ENCODE data around the gene NETO1.

NETO1 gene

GRCh38 chr18:72846736-72847533 lies 20.9 kb downstream of the NETO1 start:
- DNase-seq: no peak
- Histone ChIP-seq H3K9me3 (ENCODE audit: control insufficient read depth, low read length) (no peaks in the 10 kb centered on the region), H3K27me3 (replicated peaks; ENCODE audit: control insufficient read depth, insufficient read depth, low read length, poor library complexity, severe bottlenecking) (no peaks in the 10 kb centered on the region), H3K27ac (ENCODE audit: insufficient read depth, low read length, poor library complexity, severe bottlenecking) (no peak overlapping the region), H3K36me3 (ENCODE audit: control insufficient read depth, insufficient read depth, low read length) (no peaks in the 10 kb centered on the region), H3K4me3 (ENCODE audit: insufficient read depth, low read depth, low read length, poor library complexity, severe bottlenecking) (no peak overlapping the region), H3K4me1 (ENCODE audit: control insufficient read depth, insufficient read depth, low read length, poor library complexity, severe bottlenecking) (no peaks in the 10 kb centered on the region)

GRCh38 chr18:72843743-72844142 lies 24.0 kb downstream of the NETO1 start:
- no peaks in the 10 kb centered on the region for H3K4me1 ChIP-seq (ENCODE audit: control insufficient read depth, insufficient read depth, low read length, poor library complexity, severe bottlenecking)
- DNase-seq: no peak
- no peak overlapping the region for H3K27ac ChIP-seq (ENCODE audit: insufficient read depth, low read length, poor library complexity, severe bottlenecking)
- no peaks in the 10 kb centered on the region for H3K36me3 ChIP-seq (ENCODE audit: control insufficient read depth, insufficient read depth, low read length)
- no peaks in the 10 kb centered on the region for H3K27me3 ChIP-seq (replicated peaks; ENCODE audit: control insufficient read depth, insufficient read depth, low read length, poor library complexity, severe bottlenecking)
- no peak overlapping the region for H3K4me3 ChIP-seq (ENCODE audit: insufficient read depth, low read depth, low read length, poor library complexity, severe bottlenecking)
- no peaks in the 10 kb centered on the region for H3K9me3 ChIP-seq (ENCODE audit: control insufficient read depth, low read length)

- H3K27me3 ChIP-seq (replicated peaks; ENCODE audit: control insufficient read depth, insufficient read depth, low read length, poor library complexity, severe bottlenecking): no peaks in the 10 kb centered on the region
- no peaks in the 10 kb centered on the region for H3K36me3 ChIP-seq (ENCODE audit: control insufficient read depth, insufficient read depth, low read length)
- no peak for DNase-seq
- H3K4me1 ChIP-seq (ENCODE audit: control insufficient read depth, insufficient read depth, low read length, poor library complexity, severe bottlenecking): no peaks in the 10 kb centered on the region
- H3K27ac ChIP-seq (ENCODE audit: insufficient read depth, low read length, poor library complexity, severe bottlenecking): no peak overlapping the region
- no peak overlapping the region for H3K4me3 ChIP-seq (ENCODE audit: insufficient read depth, low read depth, low read length, poor library complexity, severe bottlenecking)
- H3K9me3 ChIP-seq (ENCODE audit: control insufficient read depth, low read length): no peaks in the 10 kb centered on the region
Measured at GRCh38 chr18:72840109-72840508, 27.7 kb downstream of the NETO1 start.

- DNase-seq: no peak
- no peaks in the 10 kb centered on the region for H3K36me3 ChIP-seq (ENCODE audit: control insufficient read depth, insufficient read depth, low read length)
- no peak overlapping the region for H3K4me3 ChIP-seq (ENCODE audit: insufficient read depth, low read depth, low read length, poor library complexity, severe bottlenecking)
- H3K27me3 ChIP-seq (replicated peaks; ENCODE audit: control insufficient read depth, insufficient read depth, low read length, poor library complexity, severe bottlenecking): no peaks in the 10 kb centered on the region
- no peaks in the 10 kb centered on the region for H3K4me1 ChIP-seq (ENCODE audit: control insufficient read depth, insufficient read depth, low read length, poor library complexity, severe bottlenecking)
- H3K9me3 ChIP-seq (ENCODE audit: control insufficient read depth, low read length): no peaks in the 10 kb centered on the region
- H3K27ac ChIP-seq (ENCODE audit: insufficient read depth, low read length, poor library complexity, severe bottlenecking): no peak overlapping the region
Measured at GRCh38 chr18:72834731-72835130, 33.1 kb downstream of the NETO1 start.

GRCh38 chr18:72833471-72833870 lies 34.3 kb downstream of the NETO1 start:
- DNase-seq: no peak
- Histone ChIP-seq H3K9me3 (ENCODE audit: control insufficient read depth, low read length) (no peaks in the 10 kb centered on the region), H3K4me3 (ENCODE audit: insufficient read depth, low read depth, low read length, poor library complexity, severe bottlenecking) (no peak overlapping the region), H3K4me1 (ENCODE audit: control insufficient read depth, insufficient read depth, low read length, poor library complexity, severe bottlenecking) (no peaks in the 10 kb centered on the region), H3K27me3 (replicated peaks; ENCODE audit: control insufficient read depth, insufficient read depth, low read length, poor library complexity, severe bottlenecking) (no peaks in the 10 kb centered on the region), H3K36me3 (ENCODE audit: control insufficient read depth, insufficient read depth, low read length) (no peaks in the 10 kb centered on the region), H3K27ac (ENCODE audit: insufficient read depth, low read length, poor library complexity, severe bottlenecking) (no peak overlapping the region)

GRCh38 chr18:72830109-72830508 lies 37.7 kb downstream of the NETO1 start:
- Histone ChIP-seq H3K4me1 (ENCODE audit: control insufficient read depth, insufficient read depth, low read length, poor library complexity, severe bottlenecking) (no peaks in the 10 kb centered on the region), H3K9me3 (ENCODE audit: control insufficient read depth, low read length) (no peaks in the 10 kb centered on the region), H3K27ac (ENCODE audit: insufficient read depth, low read length, poor library complexity, severe bottlenecking) (no peak overlapping the region), H3K36me3 (ENCODE audit: control insufficient read depth, insufficient read depth, low read length) (no peaks in the 10 kb centered on the region), H3K4me3 (ENCODE audit: insufficient read depth, low read depth, low read length, poor library complexity, severe bottlenecking) (no peak overlapping the region), H3K27me3 (replicated peaks; ENCODE audit: control insufficient read depth, insufficient read depth, low read length, poor library complexity, severe bottlenecking) (no peaks in the 10 kb centered on the region)
- no peak for DNase-seq

GRCh38 chr18:72828601-72829000 lies 39.2 kb downstream of the NETO1 start:
- no peaks in the 10 kb centered on the region for H3K36me3 ChIP-seq (ENCODE audit: control insufficient read depth, insufficient read depth, low read length)
- no peaks in the 10 kb centered on the region for H3K4me1 ChIP-seq (ENCODE audit: control insufficient read depth, insufficient read depth, low read length, poor library complexity, severe bottlenecking)
- no peak for DNase-seq
- H3K9me3 ChIP-seq (ENCODE audit: control insufficient read depth, low read length): no peaks in the 10 kb centered on the region
- no peak overlapping the region for H3K27ac ChIP-seq (ENCODE audit: insufficient read depth, low read length, poor library complexity, severe bottlenecking)
- no peaks in the 10 kb centered on the region for H3K27me3 ChIP-seq (replicated peaks; ENCODE audit: control insufficient read depth, insufficient read depth, low read length, poor library complexity, severe bottlenecking)
- no peak overlapping the region for H3K4me3 ChIP-seq (ENCODE audit: insufficient read depth, low read depth, low read length, poor library complexity, severe bottlenecking)

- H3K27ac ChIP-seq (ENCODE audit: insufficient read depth, low read length, poor library complexity, severe bottlenecking): no peak overlapping the region
- H3K27me3 ChIP-seq (replicated peaks; ENCODE audit: control insufficient read depth, insufficient read depth, low read length, poor library complexity, severe bottlenecking): no peaks in the 10 kb centered on the region
- no peaks in the 10 kb centered on the region for H3K9me3 ChIP-seq (ENCODE audit: control insufficient read depth, low read length)
- H3K4me1 ChIP-seq (ENCODE audit: control insufficient read depth, insufficient read depth, low read length, poor library complexity, severe bottlenecking): no peaks in the 10 kb centered on the region
- no peak overlapping the region for H3K4me3 ChIP-seq (ENCODE audit: insufficient read depth, low read depth, low read length, poor library complexity, severe bottlenecking)
- H3K36me3 ChIP-seq (ENCODE audit: control insufficient read depth, insufficient read depth, low read length): no peaks in the 10 kb centered on the region
- DNase-seq: no peak
Measured at GRCh38 chr18:72826736-72827135, 41.1 kb downstream of the NETO1 start.

- H3K4me3 ChIP-seq (ENCODE audit: insufficient read depth, low read depth, low read length, poor library complexity, severe bottlenecking): no peak overlapping the region
- H3K27ac ChIP-seq (ENCODE audit: insufficient read depth, low read length, poor library complexity, severe bottlenecking): no peak overlapping the region
- H3K4me1 ChIP-seq (ENCODE audit: control insufficient read depth, insufficient read depth, low read length, poor library complexity, severe bottlenecking): no peaks in the 10 kb centered on the region
- no peaks in the 10 kb centered on the region for H3K27me3 ChIP-seq (replicated peaks; ENCODE audit: control insufficient read depth, insufficient read depth, low read length, poor library complexity, severe bottlenecking)
- H3K36me3 ChIP-seq (ENCODE audit: control insufficient read depth, insufficient read depth, low read length): no peaks in the 10 kb centered on the region
- no peak for DNase-seq
- no peaks in the 10 kb centered on the region for H3K9me3 ChIP-seq (ENCODE audit: control insufficient read depth, low read length)
Measured at GRCh38 chr18:72823345-72823744, 44.4 kb downstream of the NETO1 start.

GRCh38 chr18:72822202-72822601 lies 45.6 kb downstream of the NETO1 start:
- Histone ChIP-seq H3K4me1 (ENCODE audit: control insufficient read depth, insufficient read depth, low read length, poor library complexity, severe bottlenecking) (no peaks in the 10 kb centered on the region), H3K36me3 (ENCODE audit: control insufficient read depth, insufficient read depth, low read length) (no peaks in the 10 kb centered on the region), H3K27ac (ENCODE audit: insufficient read depth, low read length, poor library complexity, severe bottlenecking) (no peak overlapping the region), H3K4me3 (ENCODE audit: insufficient read depth, low read depth, low read length, poor library complexity, severe bottlenecking) (no peak overlapping the region), H3K9me3 (ENCODE audit: control insufficient read depth, low read length) (no peaks in the 10 kb centered on the region), H3K27me3 (replicated peaks; ENCODE audit: control insufficient read depth, insufficient read depth, low read length, poor library complexity, severe bottlenecking) (no peaks in the 10 kb centered on the region)
- no peak for DNase-seq

Measured in effector memory CD4-positive, alpha-beta T cell (primary cell).